ENCODE results near the gene RNASE8. TPM values are rescaled to one million over a fixed set of nuclear protein-coding genes. Genes with fewer than 3 reads are reported as not detected.

The RNASE8 gene
- total RNA-seq, 1 experiment from 2014 or later, result not detected

- no peak overlapping the region for H3K4me3 Mint-ChIP-seq (ENCODE audit: unreplicated experiment)
- intact Hi-C loops (cut with micrococcal nuclease; ENCODE audit: unreplicated experiment), result loop anchor here (1.0 kb wide), 1 partner anchor 8 kb away; no protein-coding TSS in a partner anchor
Observed at GRCh38 chr14:21096438-21096837, 38.8 kb downstream of the RNASE8 start.

GRCh38 chr14:21096978-21097635 lies 39.5 kb downstream of the RNASE8 start:
- POLR2A ChIA-PET, result no interaction called here
- peak overlapping the region; percentile 39 for H3K4me3 ChIP-seq (ENCODE audit: low read depth, low read length)

More at GRCh38 chr14:21096438-21096837, 38.8 kb downstream of the RNASE8 start:
- H3K27me3 Mint-ChIP-seq (ENCODE audit: insufficient read depth, unreplicated experiment), result no peaks in the 10 kb centered on the region
- no peak for DNase-seq
- CTCF ChIA-PET, result interaction anchor here (1.0 to 3.1 kb wide), 3 partner anchors 26 to 400 kb away, joined by 3 to 19 read pairs (median 3); partner anchors contain the start of gene ARHGEF40
- no peak for TF ChIP-seq CTCF (IDR thresholded peaks at IDR 0.05; ENCODE audit: insufficient read depth in 1 of 2, low read depth in 1 of 2, low read length in 1 of 2, severe bottlenecking in 1 of 2, unreplicated experiment in 1 of 2)
- Histone ChIP-seq H3K36me3 (ENCODE audit: control insufficient read depth, insufficient read depth, low read length) (peaks cover 2% of the 10 kb centered on the region; the same call in 1 of the 2 replicates), H3K4me1 (peaks cover 19% of the 10 kb centered on the region), H3K4me3 (ENCODE audit: low read depth, low read length) (no peak overlapping the region), H3K9me3 (no peaks in the 10 kb centered on the region), H3K27me3 (replicated peaks; ENCODE audit: control insufficient read depth, insufficient read depth, low read length) (no peaks in the 10 kb centered on the region)
- H3K9me3 Mint-ChIP-seq (ENCODE audit: unreplicated experiment), result no peaks in the 10 kb centered on the region
- TSS peak; percentile 32 for BruUV-seq (replicated peaks)
- peak overlapping the region; percentile 30 for H3K27ac Mint-ChIP-seq (ENCODE audit: unreplicated experiment)
- H3K36me3 Mint-ChIP-seq (ENCODE audit: insufficient read depth, unreplicated experiment), result peaks cover 28% of the 10 kb centered on the region
- POLR2A ChIA-PET, result no interaction called here
- H3K4me1 Mint-ChIP-seq (ENCODE audit: low read depth, unreplicated experiment), result peaks cover 34% of the 10 kb centered on the region

More at GRCh38 chr14:21096978-21097635, 39.5 kb downstream of the RNASE8 start:
- Mint-ChIP-seq H3K9me3 (ENCODE audit: unreplicated experiment) (no peaks in the 10 kb centered on the region), H3K27ac (ENCODE audit: unreplicated experiment) (peak overlapping the region; percentile 30), H3K27me3 (ENCODE audit: insufficient read depth, unreplicated experiment) (no peaks in the 10 kb centered on the region), H3K36me3 (ENCODE audit: insufficient read depth, unreplicated experiment) (peaks cover 28% of the 10 kb centered on the region), H3K4me1 (ENCODE audit: low read depth, unreplicated experiment) (peaks cover 35% of the 10 kb centered on the region), H3K4me3 (ENCODE audit: unreplicated experiment) (peak overlapping the region; percentile 65)
- Histone ChIP-seq H3K36me3 (ENCODE audit: control insufficient read depth, insufficient read depth, low read length) (peaks cover 2% of the 10 kb centered on the region; the same call in 1 of the 2 replicates), H3K4me1 (peaks cover 20% of the 10 kb centered on the region), H3K9me3 (no peaks in the 10 kb centered on the region), H3K27me3 (replicated peaks; ENCODE audit: control insufficient read depth, insufficient read depth, low read length) (no peaks in the 10 kb centered on the region)
- CTCF ChIA-PET, result interaction anchor here (0.6 to 3.1 kb wide), 6 partner anchors 9 to 400 kb away, joined by 3 to 19 read pairs (median 3); partner anchors contain the start of gene ARHGEF40
- BruUV-seq (replicated peaks), result no TSS peak
- intact Hi-C loops (cut with micrococcal nuclease; ENCODE audit: unreplicated experiment), result loop anchor here (1.0 kb wide), 1 partner anchor 7 kb away; no protein-coding TSS in a partner anchor
- no peak for DNase-seq
- TF ChIP-seq CTCF (IDR thresholded peaks at IDR 0.05; ENCODE audit: insufficient read depth in 1 of 2, low read depth in 1 of 2, low read length in 1 of 2, severe bottlenecking in 1 of 2, unreplicated experiment in 1 of 2), result no peak

All from Caco-2 (cell line).